SH-SY5Y (cell line): ENCODE data around the gene ZNF326.

Source experiments
- GATA2 ChIP-seq: IDR thresholded peaks from 2 replicates; pipeline ENCODE4 v1.6.1; 2011; ENCODE audit warnings: mild to moderate bottlenecking, low read depth, low read length
- GATA3 ChIP-seq: IDR thresholded peaks from 2 replicates; pipeline ENCODE4 v1.6.1; 2011; ENCODE audit warnings: low read depth, mild to moderate bottlenecking, low read length, moderate library complexity

Gene ZNF326

GRCh38 chr1:89980605-89981004 is 14.3 kb upstream of the ZNF326 start:
- TF ChIP-seq GATA3 (no peak), GATA2 (no peak)

- TF ChIP-seq GATA2 (no peak), GATA3 (no peak)
These were observed 8.9 kb upstream of the ZNF326 start for GRCh38 chr1:89986020-89986419.

DNA sequence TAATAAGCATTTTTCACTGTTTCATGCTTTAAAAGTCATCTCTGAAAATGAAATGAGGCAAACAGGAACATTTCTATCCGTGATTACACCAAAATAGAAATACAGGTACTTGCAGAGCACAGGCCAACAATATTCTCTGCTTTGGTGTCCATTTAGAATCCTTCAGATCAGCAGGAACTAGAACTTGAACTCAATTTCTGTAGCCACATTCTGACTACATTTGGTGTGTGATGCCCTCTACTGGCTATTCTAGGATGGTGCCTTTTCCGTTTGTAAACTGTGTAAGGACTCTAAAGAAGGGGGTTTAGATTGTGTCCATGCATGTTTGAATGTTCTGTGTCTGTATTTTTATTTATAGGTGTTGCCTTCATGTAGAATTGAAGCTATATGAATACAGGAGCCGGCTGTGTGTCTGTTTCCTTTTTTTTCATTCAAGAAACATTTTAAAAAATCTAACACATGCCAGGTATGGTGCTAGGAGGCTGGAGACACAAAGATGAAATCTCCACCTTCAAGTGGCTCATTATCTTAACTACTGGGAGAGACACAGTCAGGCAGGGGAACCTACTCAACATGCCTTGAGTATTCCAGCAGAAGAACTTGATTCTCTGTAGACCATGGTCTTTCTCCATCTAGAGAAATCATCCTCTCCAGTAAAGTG is 7.6 kb upstream of the ZNF326 start:
- no peak for TF ChIP-seq GATA2
- no peak for TF ChIP-seq GATA3

GRCh38 chr1:89989099-89989498 is 5.8 kb upstream of the ZNF326 start:
- TF ChIP-seq GATA3 (no peak), GATA2 (no peak)

DNA sequence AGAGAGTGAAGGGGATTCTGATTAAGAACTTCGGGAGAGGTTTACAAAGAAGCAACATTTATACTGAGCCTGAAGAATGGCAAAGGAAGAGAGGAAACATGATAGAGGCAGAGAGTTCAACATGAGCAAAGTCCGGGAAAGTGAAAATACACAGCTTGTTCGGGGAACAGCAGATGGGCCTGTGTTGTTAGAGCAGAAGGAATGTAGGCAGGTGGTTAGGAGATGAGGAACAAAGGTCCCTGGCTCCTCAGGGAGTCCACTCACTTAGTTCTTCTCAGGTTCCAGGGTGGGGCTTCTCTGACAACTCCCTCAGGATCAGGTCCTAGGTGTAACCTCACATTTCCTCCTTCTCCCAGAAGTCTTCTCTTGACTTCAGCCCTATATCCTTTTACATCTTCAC is 5.1 kb upstream of the ZNF326 start:
- TF ChIP-seq GATA2 (no peak), GATA3 (no peak)

GRCh38 chr1:89990976-89991831 is 3.7 kb upstream of the ZNF326 start:
- TF ChIP-seq GATA2 = no peak
- TF ChIP-seq GATA3 = no peak

DNA sequence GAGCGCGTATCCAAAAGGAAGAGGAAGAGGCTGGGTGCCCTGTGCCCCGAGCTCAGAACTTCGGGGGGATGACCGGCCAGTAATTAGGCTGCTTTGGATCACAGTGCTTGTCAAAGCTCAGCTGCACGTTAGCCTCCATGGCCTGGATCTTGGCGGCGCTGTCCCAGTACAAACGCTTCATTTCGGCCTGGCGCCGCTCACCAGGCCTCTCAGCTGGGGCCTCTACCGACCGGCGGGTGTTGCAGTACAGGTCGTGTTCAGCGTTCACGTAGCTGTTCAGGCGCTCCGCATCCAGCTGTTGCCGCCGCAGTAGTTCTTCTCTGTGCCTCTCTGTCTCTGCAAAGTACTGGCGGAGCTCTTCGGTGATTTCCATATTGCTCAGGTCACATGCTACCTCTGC is 1.4 kb upstream of the ZNF326 start:
- TF ChIP-seq GATA2 (no peak), GATA3 (no peak)

DNA sequence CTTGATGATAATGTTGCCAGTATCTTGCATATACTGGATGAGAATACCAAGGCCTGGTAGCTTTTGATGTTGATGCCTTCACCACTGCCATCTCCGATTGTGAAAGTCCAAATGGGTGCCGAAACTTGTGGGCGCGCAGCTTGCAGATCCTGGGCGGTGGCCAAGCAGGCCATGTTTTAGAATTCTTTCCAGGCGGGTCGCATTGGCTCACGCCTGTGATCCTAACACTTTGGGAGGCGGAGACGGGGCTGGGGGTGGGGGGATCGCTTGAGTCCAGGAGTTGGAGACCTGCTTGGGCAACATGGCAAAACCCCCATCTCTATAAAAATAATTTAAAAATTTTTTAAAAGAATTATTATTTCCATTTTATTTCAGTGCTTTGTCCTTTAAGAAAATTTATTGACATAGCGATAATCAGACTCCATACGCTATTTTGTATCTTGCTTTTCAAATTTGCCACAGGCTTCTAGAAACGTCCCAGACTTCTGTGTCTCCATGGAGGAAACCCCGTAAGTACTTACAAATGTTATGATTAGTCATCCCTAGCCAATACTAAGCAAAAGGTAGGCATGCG is 592 bp upstream of the ZNF326 start:
- TF ChIP-seq GATA3 (no peak), GATA2 (no peak)

DNA sequence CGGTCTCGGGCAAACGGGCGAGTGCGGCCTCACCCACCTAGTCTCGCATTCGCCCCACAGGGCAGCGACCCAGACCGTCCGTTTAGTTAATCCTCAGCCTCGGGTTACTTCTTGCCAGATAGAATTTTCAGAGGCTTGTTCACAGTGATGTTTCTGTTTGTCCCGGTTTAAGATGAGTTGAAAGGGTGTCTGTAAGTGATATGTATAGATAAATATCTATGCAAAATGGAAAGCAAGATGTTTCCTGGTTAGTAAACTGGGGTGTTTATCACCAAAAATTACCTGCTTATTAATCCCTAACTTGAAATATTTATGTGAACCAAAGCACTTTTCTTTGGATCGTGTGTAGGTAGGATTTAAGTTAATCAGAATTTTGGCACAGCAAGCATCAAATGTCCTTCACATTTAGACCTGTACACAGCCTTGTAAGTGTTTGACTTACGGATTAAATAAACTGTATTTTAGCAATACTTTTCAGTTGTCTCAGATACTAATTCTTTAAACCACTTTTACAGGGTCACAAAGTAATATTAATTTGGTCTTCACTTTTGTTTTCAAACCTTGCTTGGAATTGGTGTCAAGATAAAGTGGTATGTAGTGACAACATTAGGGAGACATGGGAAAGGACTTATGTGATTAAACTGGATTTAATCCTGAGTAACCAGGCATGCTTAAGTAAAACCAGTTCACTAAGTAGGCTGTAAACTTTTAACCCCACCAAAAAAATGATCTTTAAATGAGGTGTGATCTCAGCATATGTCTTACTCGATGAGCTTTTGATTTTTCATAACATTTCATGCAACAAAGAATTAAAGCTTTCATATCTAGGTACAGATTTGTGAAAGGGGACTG is 914 bp downstream of the ZNF326 start:
- TF ChIP-seq GATA3 (no peak), GATA2 (no peak)

DNA sequence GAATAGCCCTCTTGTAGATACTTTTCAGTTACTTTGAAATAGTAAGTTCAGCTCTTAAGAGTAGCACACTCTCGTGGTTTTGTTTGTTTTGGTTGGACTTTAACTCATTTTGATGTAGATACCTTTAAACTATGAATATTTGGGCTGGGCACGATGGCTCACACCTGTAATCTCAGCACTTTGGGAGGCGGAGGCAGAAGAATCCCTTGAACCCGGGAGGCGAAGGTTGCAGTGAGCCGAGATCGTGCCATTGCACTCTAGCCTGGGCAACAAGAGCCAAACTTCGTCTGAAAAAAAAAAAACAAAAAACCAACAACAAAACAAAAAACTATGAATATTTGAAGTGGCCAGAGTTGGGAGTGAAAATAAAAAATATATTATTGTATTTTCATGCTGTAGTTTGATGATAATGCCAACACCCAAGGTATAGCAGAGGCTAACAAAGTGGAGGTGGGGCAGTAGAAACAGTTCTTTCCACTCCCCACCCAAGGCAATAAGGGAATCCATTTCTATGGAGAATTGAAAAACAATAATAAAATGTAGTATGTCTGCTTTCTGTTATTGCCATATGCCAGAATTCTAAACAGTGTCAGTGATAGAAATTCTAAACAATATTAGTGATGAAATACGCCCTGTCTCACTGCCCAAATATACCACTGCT is 1.7 kb downstream of the ZNF326 start:
- TF ChIP-seq GATA3 (no peak), GATA2 (no peak)

DNA sequence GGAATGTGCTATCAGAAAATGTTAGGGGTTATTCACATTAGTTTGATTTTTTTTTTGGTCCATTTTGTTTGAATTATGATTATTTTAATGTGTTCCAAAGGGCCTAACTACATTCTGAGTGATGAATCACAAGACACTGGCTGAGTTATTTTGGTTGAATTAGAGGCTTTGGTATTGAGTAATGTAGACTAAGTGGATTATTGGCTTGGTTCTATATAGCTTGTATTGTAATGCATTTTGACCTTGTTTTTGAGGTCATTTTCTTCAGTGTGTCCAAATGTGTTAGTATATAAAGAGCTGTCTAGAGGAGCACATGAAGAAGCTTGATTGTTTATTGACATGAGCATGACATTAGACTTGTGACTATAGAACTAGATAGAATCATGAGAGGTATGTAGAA is 3.4 kb downstream of the ZNF326 start:
- no peak for TF ChIP-seq GATA2
- no peak for TF ChIP-seq GATA3

GRCh38 chr1:89999208-89999607 is 4.3 kb downstream of the ZNF326 start:
- TF ChIP-seq GATA2 (no peak), GATA3 (no peak)

DNA sequence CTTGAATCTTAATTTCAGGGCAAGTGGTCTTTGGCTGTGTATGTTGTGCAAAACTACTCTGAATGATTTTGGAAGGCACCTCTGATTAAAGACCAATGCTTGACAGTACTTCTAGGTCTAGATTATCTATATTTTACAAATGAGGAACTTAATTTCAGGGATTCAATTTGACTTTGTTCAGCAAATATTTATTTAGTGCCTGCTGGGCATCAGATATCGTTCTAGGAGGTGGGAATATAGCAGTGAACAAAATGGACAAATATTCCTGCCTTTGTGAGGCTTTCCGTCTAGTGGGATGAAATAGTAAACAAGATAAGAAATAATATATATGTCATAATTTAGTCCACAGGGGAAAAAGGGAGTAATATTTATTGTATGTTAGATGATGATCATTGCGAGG is 4.7 kb downstream of the ZNF326 start:
- no peak for TF ChIP-seq GATA2
